Endothelial cell of umbilical vein (primary cell): ENCODE data around the gene DRD1. TPM values are rescaled to one million over a fixed set of nuclear protein-coding genes. Genes with fewer than 3 reads are reported as not detected.

Experiments
- BruUV-seq: library from RNA; stranded (reverse); fragments of 400-500 nt; replicated peaks from 2 replicates; lab custom pipeline; 2021; lab: Mats Ljungman, UMichigan
- CTCF ChIA-PET: fragments of 300-600, 350-600 bp; sonication (Branson Sonifier 250); formaldehyde crosslinking; loops from one replicate; lab custom pipeline; 2021; ENCODE audit warnings: antibody characterized with exemption, inconsistent platforms; lab: Charles Lee
- POLR2A ChIA-PET: fragments of 300-600, 350-600 bp; sonication (Branson Sonifier 250); formaldehyde crosslinking; loops from one replicate; lab custom pipeline; 2021; ENCODE audit warnings: antibody characterized with exemption, inconsistent platforms; lab: Charles Lee
- DNase-seq: peaks from one replicate; pipeline ENCODE4 v3.0.0-alpha.2; 2011; ENCODE audit warnings: low read depth, low spot score
- FAIRE-seq: peaks from 2 replicates; lab custom pipeline; 2011; peaks lifted over from hg19 to GRCh38; lab: Jason Lieb, UNC
- H2AFZ ChIP-seq: 2 replicates; pipeline ENCODE4 v1.6.0; 2012; ENCODE audit warnings: low read depth, low read length, control low read depth, inconsistent platforms
- H3K27ac ChIP-seq: 2 replicates; pipeline ENCODE4 v1.5.1; 2011; ENCODE audit warnings: low read depth, mild to moderate bottlenecking, control low read depth, low read length, moderate library complexity; ENCODE audit not compliant: insufficient read depth
- H3K27me3 ChIP-seq, 2 experiments: 2 replicates each; pipeline versions ENCODE4 v1.6.0 to v1.6.1; 2011; ENCODE audit warnings: low read length in 2 of 2, mixed read lengths in 1 of 2; ENCODE audit not compliant: control insufficient read depth in 2 of 2, insufficient read depth in 2 of 2
- H3K36me3 ChIP-seq, 2 experiments: 2 replicates in 1 of 2; 3 replicates in 1 of 2; pipeline ENCODE4 v1.5.1; 2011; ENCODE audit warnings: low read length in 2 of 2, mild to moderate bottlenecking in 1 of 2, moderate library complexity in 1 of 2; ENCODE audit not compliant: control insufficient read depth in 2 of 2, insufficient read depth in 2 of 2; ENCODE audit errors: extremely low read depth in 1 of 2
- H3K4me1 ChIP-seq: 3 replicates; pipeline ENCODE4 v1.5.1; 2011; ENCODE audit warnings: mild to moderate bottlenecking, low read length; ENCODE audit not compliant: control insufficient read depth, insufficient read depth; ENCODE audit errors: extremely low read depth
- H3K4me2 ChIP-seq: 2 replicates; pipeline ENCODE4 v1.6.1; 2011; ENCODE audit warnings: low read length, control low read depth, mixed read lengths; ENCODE audit not compliant: insufficient read depth
- H3K4me3 ChIP-seq, 3 experiments: fragments of 200-600 bp in 1 of 3; sonication (generic), shearing (Covaris generic) in 1 of 3; replicated peaks in 1 of 3; 2 replicates each; pipeline ENCODE4 v1.5.1; 2011 to 2016; ENCODE audit warnings: control low read depth in 3 of 3, low read length in 3 of 3, mild to moderate bottlenecking in 2 of 3, inconsistent platforms in 1 of 3, low read depth in 1 of 3, moderate library complexity in 1 of 3; ENCODE audit not compliant: insufficient read depth in 1 of 3
- H3K79me2 ChIP-seq: 2 replicates; pipeline ENCODE4 v1.6.0; 2012; ENCODE audit warnings: low read length, inconsistent platforms; ENCODE audit not compliant: control insufficient read depth, insufficient read depth
- H3K9ac ChIP-seq: replicated peaks from 2 replicates; pipeline ENCODE3; 2011; ENCODE audit warnings: low read length, control low read depth; ENCODE audit not compliant: insufficient read depth; ENCODE audit errors: extremely low read depth
- H3K9me1 ChIP-seq: replicated peaks from 3 replicates; pipeline ENCODE4 v1.6.0; 2011; ENCODE audit warnings: mild to moderate bottlenecking, low read length; ENCODE audit not compliant: control insufficient read depth, insufficient read depth; ENCODE audit errors: extremely low read depth
- H3K9me3 ChIP-seq: replicated peaks from 2 replicates; pipeline ENCODE4 v1.5.1; 2012; ENCODE audit warnings: low read length, inconsistent platforms; ENCODE audit not compliant: control insufficient read depth, insufficient read depth
- H4K20me1 ChIP-seq: replicated peaks from 2 replicates; pipeline ENCODE3; 2011; ENCODE audit warnings: mild to moderate bottlenecking, low read length; ENCODE audit not compliant: control insufficient read depth, insufficient read depth; ENCODE audit errors: extremely low read depth
- EZH2 ChIP-seq: IDR thresholded peaks from 2 replicates; pipeline ENCODE4 v1.6.1; 2012; ENCODE audit warnings: borderline replicate concordance, low read depth, mild to moderate bottlenecking, moderate library complexity, low read length, inconsistent platforms; ENCODE audit not compliant: severe bottlenecking
- FOS ChIP-seq: IDR thresholded peaks from 2 replicates; pipeline ENCODE4 v1.6.1; 2011; ENCODE audit warnings: mild to moderate bottlenecking, low read length, moderate library complexity, borderline replicate concordance; ENCODE audit not compliant: insufficient read depth
- GATA2 ChIP-seq: IDR thresholded peaks from 2 replicates; pipeline ENCODE4 v1.7.0; 2011; ENCODE audit warnings: low read depth, mild to moderate bottlenecking, moderate library complexity, mixed read lengths, low read length; ENCODE audit not compliant: insufficient read length, insufficient read depth
- JUN ChIP-seq: IDR thresholded peaks from 2 replicates; pipeline ENCODE4 v1.6.1; 2011; ENCODE audit warnings: borderline replicate concordance, low read depth; ENCODE audit not compliant: insufficient read length, insufficient read depth
- MYC ChIP-seq: IDR thresholded peaks from one replicate; pipeline ENCODE4 v1.6.1; 2011; ENCODE audit warnings: mild to moderate bottlenecking, low read depth, low read length
- POLR2A ChIP-seq: IDR thresholded peaks from 2 replicates; pipeline ENCODE4 v1.6.1; 2012; ENCODE audit warnings: low read depth, mild to moderate bottlenecking, control low read depth, low read length
- POLR2AphosphoS5 ChIP-seq: IDR thresholded peaks from 2 replicates; pipeline ENCODE4 v1.6.1; 2012; ENCODE audit warnings: low read depth, mild to moderate bottlenecking, control low read depth, low read length, moderate library complexity; ENCODE audit not compliant: insufficient read depth
- dilution Hi-C: fragments of 300-500 bp; cut with MboI; formaldehyde crosslinking; loops from one replicate; pipeline ENCODE4 v1.15.0; 2019; ENCODE audit warnings: low sequenced_read_pairs; ENCODE audit not compliant: extremely low pct_ligation_motif_present
- intact Hi-C: fragments of 100-400 bp; cut with micrococcal nuclease; formaldehyde crosslinking; loops from one replicate; pipeline ENCODE4 v1.10.0; 2022
- polyA plus RNA-seq, 4 experiments: library from polyadenylated mRNA; depleted of rRNA in 3 of 4; stranded (reverse) in 3 of 4; unstranded in 1 of 4; fragments of >200 nt; gene quantifications; 2 replicates each; pipeline versions ENCODE4 v1.2.1 to v1.2.3, GENCODE V29; 2011 to 2012; ENCODE audit warnings: missing spikeins in 1 of 4
- total RNA-seq: library from RNA; stranded (reverse); gene quantifications from 2 replicates; pipeline ENCODE4 v1.2.3, GENCODE V29; 2021
- TF ChIP-seq, protein P1 (sequence below): IDR thresholded peaks from 2 replicates; pipeline ENCODE4 v1.6.1; 2011; ENCODE audit not compliant: insufficient read depth, insufficient read length
- TF ChIP-seq, protein P2 (sequence below), 2 donors: IDR thresholded peaks; 1 replicate in 1 of 2; 2 replicates in 1 of 2; pipeline ENCODE4 v1.5.1; 2011; ENCODE audit warnings: low read length in 2 of 2, mild to moderate bottlenecking in 2 of 2, moderate library complexity in 2 of 2, control low read depth in 1 of 2, inconsistent platforms in 1 of 2, low read depth in 1 of 2; ENCODE audit not compliant: insufficient read depth in 1 of 2; ENCODE audit errors: extremely low read depth in 1 of 2

DRD1 gene
- total and polyA plus RNA-seq, 2 donors (not counting 3 experiments of a cell fraction or from before 2014, with no cell fraction given): not detected

DNA sequence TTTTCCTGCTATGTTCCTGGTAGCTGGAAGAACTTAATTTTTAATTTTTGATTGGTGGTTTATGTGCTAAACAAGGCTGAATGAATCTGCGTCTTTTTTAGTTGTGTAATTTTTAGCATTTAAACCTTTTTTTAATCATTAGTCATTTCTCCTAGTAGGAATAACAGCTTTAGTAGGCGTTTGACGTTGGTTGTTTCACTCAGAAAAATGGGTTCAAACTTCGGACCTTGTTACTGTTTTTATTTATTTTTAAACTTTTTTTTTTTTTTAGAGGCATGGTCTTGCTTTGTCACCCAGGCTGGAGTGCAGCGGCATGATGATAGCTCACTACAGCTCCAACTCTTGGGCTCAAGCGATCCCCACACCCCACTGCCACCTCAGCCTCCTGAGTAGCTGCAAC, 47.2 kb upstream of the DRD1 start:
- Histone ChIP-seq H3K4me2 (no peak overlapping the region), H2AFZ (no peak overlapping the region), H3K9me1 (no peaks in the 10 kb centered on the region), H3K9ac (no peak overlapping the region), H3K79me2 (peaks cover 58% of the 10 kb centered on the region), H3K4me1 (no peaks in the 10 kb centered on the region), H3K27me3 (no peaks in the 10 kb centered on the region), H3K9me3 (no peaks in the 10 kb centered on the region), H3K36me3 (peaks cover 9 to 11% of the 10 kb centered on the region in 2 experiments), H3K27ac (no peak overlapping the region), H3K4me3 (no peak overlapping the region), H4K20me1 (no peaks in the 10 kb centered on the region)
- BruUV-seq: no TSS peak
- intact Hi-C loops: no loop called here
- DNase-seq (no peak), FAIRE-seq (peak; percentile 37)
- CTCF ChIA-PET: interaction anchor here (1.4 kb wide), 1 partner anchor 9 kb away, joined by 3 read pairs; no protein-coding TSS in a partner anchor
- POLR2A ChIA-PET: no interaction called here
- TF ChIP-seq EZH2 (no peak), POLR2A (no peak), GATA2 (no peak), JUN (no peak), FOS (no peak), POLR2AphosphoS5 (no peak), MYC (no peak)
- TF ChIP-seq, protein P1, sequence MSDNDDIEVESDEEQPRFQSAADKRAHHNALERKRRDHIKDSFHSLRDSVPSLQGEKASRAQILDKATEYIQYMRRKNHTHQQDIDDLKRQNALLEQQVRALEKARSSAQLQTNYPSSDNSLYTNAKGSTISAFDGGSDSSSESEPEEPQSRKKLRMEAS: no peak
- TF ChIP-seq, protein P2, sequence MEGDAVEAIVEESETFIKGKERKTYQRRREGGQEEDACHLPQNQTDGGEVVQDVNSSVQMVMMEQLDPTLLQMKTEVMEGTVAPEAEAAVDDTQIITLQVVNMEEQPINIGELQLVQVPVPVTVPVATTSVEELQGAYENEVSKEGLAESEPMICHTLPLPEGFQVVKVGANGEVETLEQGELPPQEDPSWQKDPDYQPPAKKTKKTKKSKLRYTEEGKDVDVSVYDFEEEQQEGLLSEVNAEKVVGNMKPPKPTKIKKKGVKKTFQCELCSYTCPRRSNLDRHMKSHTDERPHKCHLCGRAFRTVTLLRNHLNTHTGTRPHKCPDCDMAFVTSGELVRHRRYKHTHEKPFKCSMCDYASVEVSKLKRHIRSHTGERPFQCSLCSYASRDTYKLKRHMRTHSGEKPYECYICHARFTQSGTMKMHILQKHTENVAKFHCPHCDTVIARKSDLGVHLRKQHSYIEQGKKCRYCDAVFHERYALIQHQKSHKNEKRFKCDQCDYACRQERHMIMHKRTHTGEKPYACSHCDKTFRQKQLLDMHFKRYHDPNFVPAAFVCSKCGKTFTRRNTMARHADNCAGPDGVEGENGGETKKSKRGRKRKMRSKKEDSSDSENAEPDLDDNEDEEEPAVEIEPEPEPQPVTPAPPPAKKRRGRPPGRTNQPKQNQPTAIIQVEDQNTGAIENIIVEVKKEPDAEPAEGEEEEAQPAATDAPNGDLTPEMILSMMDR (IDR thresholded peaks at IDR 0.05; ENCODE audit: extremely low read depth in 1 of 2, insufficient read depth in 1 of 2, low read depth in 1 of 2, low read length in 2 of 2): no peak
- dilution Hi-C loops: no loop called here
